ENCODE data around the gene CTAG1A.

CTAG1A gene

GRCh38 chrX:154595559-154596249 lies 10.8 kb downstream of the CTAG1A start:
- no peak overlapping the region for H2BK120ac ChIP-seq (ENCODE audit: low read depth, low read length)
- no peak overlapping the region for H3K18ac ChIP-seq (ENCODE audit: low read depth in 1 of 2, low read length in 2 of 2)
- no peaks in the 10 kb centered on the region for H3K36me3 ChIP-seq (ENCODE audit: control insufficient read depth in 1 of 2, insufficient read depth in 2 of 2, low read depth in 1 of 2, low read length in 2 of 2)
- H3K9ac ChIP-seq (ENCODE audit: low read length), result no peak overlapping the region
- no peaks in the 10 kb centered on the region for H3K79me1 ChIP-seq (replicated peaks; ENCODE audit: low read length, poor library complexity, severe bottlenecking)
- DNase-seq, result peak; percentile 3
- no peak overlapping the region for H4K91ac ChIP-seq (ENCODE audit: low read length)
- H3K4me2 ChIP-seq (ENCODE audit: low read length, poor library complexity, severe bottlenecking), result no peak overlapping the region
- no peak overlapping the region for H2BK12ac ChIP-seq (ENCODE audit: low read length in 2 of 2)
- no peak overlapping the region for H3K23ac ChIP-seq (ENCODE audit: low read length in 2 of 2)
- H3K4me1 ChIP-seq (ENCODE audit: control insufficient read depth, insufficient read depth, low read depth, low read length), result peaks cover 14% of the 10 kb centered on the region
- H4K8ac ChIP-seq (ENCODE audit: low read length), result no peak overlapping the region
- H2BK15ac ChIP-seq (ENCODE audit: low read depth, poor library complexity, severe bottlenecking), result no peak overlapping the region
- no peak overlapping the region for H3K4ac ChIP-seq (ENCODE audit: low read depth in 1 of 2, low read length in 2 of 2)
- no peak overlapping the region for H2BK5ac ChIP-seq (ENCODE audit: low read depth, low read length, poor library complexity, severe bottlenecking)
- peak overlapping the region; percentile 71 for H3K27ac ChIP-seq (ENCODE audit: low read length, poor library complexity, severe bottlenecking)
- peaks cover 10 to 62% of the 10 kb centered on the region in 2 experiments for H3K27me3 ChIP-seq (ENCODE audit: control insufficient read depth in 1 of 2, insufficient read depth in 1 of 2, low read length in 2 of 2)
- no peak overlapping the region for H2AK5ac ChIP-seq (ENCODE audit: low read length, severe bottlenecking)
- 50% methylated on average over 1 of the region's 2 CpGs for WGBS
- H3K14ac ChIP-seq (ENCODE audit: low read length in 2 of 2), result no peak overlapping the region
- H3K4me3 ChIP-seq (ENCODE audit: insufficient read depth in 1 of 2, low read depth in 1 of 2, low read length in 2 of 2), result no peak overlapping the region
- no peak overlapping the region for H2AFZ ChIP-seq (ENCODE audit: low read depth, low read length)
- H3K9me3 ChIP-seq (ENCODE audit: control insufficient read depth, low read length), result peaks cover 2% of the 10 kb centered on the region

GRCh38 chrX:154596290-154596929 lies 11.5 kb downstream of the CTAG1A start:
- Histone ChIP-seq H2BK5ac (ENCODE audit: low read depth, low read length, poor library complexity, severe bottlenecking) (no peak overlapping the region), H3K4me2 (ENCODE audit: low read length, poor library complexity, severe bottlenecking) (no peak overlapping the region), H3K4me1 (ENCODE audit: control insufficient read depth, insufficient read depth, low read depth, low read length) (peaks cover 19% of the 10 kb centered on the region), H3K14ac (ENCODE audit: low read length in 2 of 2) (no peak overlapping the region), H3K79me1 (replicated peaks; ENCODE audit: low read length, poor library complexity, severe bottlenecking) (no peaks in the 10 kb centered on the region), H2BK15ac (ENCODE audit: low read depth, poor library complexity, severe bottlenecking) (no peak overlapping the region), H3K27me3 (ENCODE audit: control insufficient read depth in 1 of 2, insufficient read depth in 1 of 2, low read length in 2 of 2) (peaks cover 10 to 62% of the 10 kb centered on the region in 2 experiments), H4K8ac (ENCODE audit: low read length) (no peak overlapping the region), H3K9me3 (ENCODE audit: control insufficient read depth, low read length) (peaks cover 2% of the 10 kb centered on the region), H4K91ac (ENCODE audit: low read length) (no peak overlapping the region), H3K9ac (ENCODE audit: low read length) (no peak overlapping the region), H2BK12ac (ENCODE audit: low read length in 2 of 2) (no peak overlapping the region), H3K36me3 (ENCODE audit: control insufficient read depth in 1 of 2, insufficient read depth in 2 of 2, low read depth in 1 of 2, low read length in 2 of 2) (no peaks in the 10 kb centered on the region), H3K4me3 (ENCODE audit: insufficient read depth in 1 of 2, low read depth in 1 of 2, low read length in 2 of 2) (no peak overlapping the region), H3K27ac (ENCODE audit: low read length, poor library complexity, severe bottlenecking) (peak overlapping the region; percentile 83), H2AK5ac (ENCODE audit: low read length, severe bottlenecking) (no peak overlapping the region), H2AFZ (ENCODE audit: low read depth, low read length) (no peak overlapping the region), H2BK120ac (ENCODE audit: low read depth, low read length) (no peak overlapping the region), H3K18ac (ENCODE audit: low read depth in 1 of 2, low read length in 2 of 2) (peak overlapping the region in 1 of 2 experiments; percentile 2), H3K4ac (ENCODE audit: low read depth in 1 of 2, low read length in 2 of 2) (no peak overlapping the region), H3K23ac (ENCODE audit: low read length in 2 of 2) (no peak overlapping the region)
- peak; percentile 31 for DNase-seq
- 0% methylated on average over 1 of the region's 3 CpGs for WGBS

DNA sequence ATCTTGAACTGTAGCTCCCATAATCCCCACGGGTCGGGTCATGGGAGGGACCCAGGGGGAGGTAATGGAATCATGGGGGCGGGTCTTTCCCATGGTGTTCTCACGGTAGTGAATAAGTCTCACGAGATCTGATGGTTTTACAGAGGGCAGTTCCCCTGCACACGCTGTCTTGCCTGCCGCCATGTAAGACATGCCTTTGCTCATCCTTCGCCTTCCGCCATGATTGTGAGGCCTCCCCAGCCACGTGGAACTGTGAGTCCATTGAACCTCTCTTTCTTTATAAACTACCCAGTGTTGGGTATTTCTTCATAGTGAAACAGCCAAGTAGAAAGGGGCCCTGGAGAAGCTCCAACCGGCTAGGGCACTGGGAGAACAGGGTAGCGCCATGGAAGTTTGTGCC lies 12.3 kb downstream of the CTAG1A start:
- Histone ChIP-seq H2BK12ac (ENCODE audit: low read length in 2 of 2) (no peak overlapping the region), H3K79me1 (replicated peaks; ENCODE audit: low read length, poor library complexity, severe bottlenecking) (no peaks in the 10 kb centered on the region), H3K4ac (ENCODE audit: low read depth in 1 of 2, low read length in 2 of 2) (no peak overlapping the region), H3K27me3 (ENCODE audit: control insufficient read depth in 1 of 2, insufficient read depth in 1 of 2, low read length in 2 of 2) (peaks cover 10 to 57% of the 10 kb centered on the region in 2 experiments), H2BK120ac (ENCODE audit: low read depth, low read length) (no peak overlapping the region), H4K8ac (ENCODE audit: low read length) (no peak overlapping the region), H2AFZ (ENCODE audit: low read depth, low read length) (no peak overlapping the region), H3K36me3 (ENCODE audit: control insufficient read depth in 1 of 2, insufficient read depth in 2 of 2, low read depth in 1 of 2, low read length in 2 of 2) (no peaks in the 10 kb centered on the region), H3K4me3 (ENCODE audit: insufficient read depth in 1 of 2, low read depth in 1 of 2, low read length in 2 of 2) (no peak overlapping the region), H4K91ac (ENCODE audit: low read length) (no peak overlapping the region), H3K9me3 (ENCODE audit: control insufficient read depth, low read length) (peaks cover 2% of the 10 kb centered on the region), H3K4me1 (ENCODE audit: control insufficient read depth, insufficient read depth, low read depth, low read length) (peaks cover 19% of the 10 kb centered on the region), H3K9ac (ENCODE audit: low read length) (no peak overlapping the region), H3K27ac (ENCODE audit: low read length, poor library complexity, severe bottlenecking) (no peak overlapping the region), H2AK5ac (ENCODE audit: low read length, severe bottlenecking) (no peak overlapping the region), H3K14ac (ENCODE audit: low read length in 2 of 2) (no peak overlapping the region), H3K18ac (ENCODE audit: low read depth in 1 of 2, low read length in 2 of 2) (no peak overlapping the region), H3K4me2 (ENCODE audit: low read length, poor library complexity, severe bottlenecking) (no peak overlapping the region), H2BK5ac (ENCODE audit: low read depth, low read length, poor library complexity, severe bottlenecking) (no peak overlapping the region), H2BK15ac (ENCODE audit: low read depth, poor library complexity, severe bottlenecking) (no peak overlapping the region), H3K23ac (ENCODE audit: low read length in 2 of 2) (no peak overlapping the region)
- DNase-seq, result no peak
- 99% methylated on average over 9 of the region's 12 CpGs for WGBS

GRCh38 chrX:154598656-154599055 lies 13.7 kb downstream of the CTAG1A start:
- no peak overlapping the region for H2BK15ac ChIP-seq (ENCODE audit: low read depth, poor library complexity, severe bottlenecking)
- no peak overlapping the region for H3K4me3 ChIP-seq (ENCODE audit: insufficient read depth in 1 of 2, low read depth in 1 of 2, low read length in 2 of 2)
- H3K18ac ChIP-seq (ENCODE audit: low read depth in 1 of 2, low read length in 2 of 2), result no peak overlapping the region
- no peak for DNase-seq
- peaks cover 2% of the 10 kb centered on the region for H3K9me3 ChIP-seq (ENCODE audit: control insufficient read depth, low read length)
- H2AK5ac ChIP-seq (ENCODE audit: low read length, severe bottlenecking), result no peak overlapping the region
- no peak overlapping the region for H2BK5ac ChIP-seq (ENCODE audit: low read depth, low read length, poor library complexity, severe bottlenecking)
- peaks cover 4 to 48% of the 10 kb centered on the region in 2 experiments for H3K27me3 ChIP-seq (ENCODE audit: control insufficient read depth in 1 of 2, insufficient read depth in 1 of 2, low read length in 2 of 2)
- no peak overlapping the region for H2AFZ ChIP-seq (ENCODE audit: low read depth, low read length)
- H3K27ac ChIP-seq (ENCODE audit: low read length, poor library complexity, severe bottlenecking), result no peak overlapping the region
- H2BK120ac ChIP-seq (ENCODE audit: low read depth, low read length), result no peak overlapping the region
- no peak overlapping the region for H3K4ac ChIP-seq (ENCODE audit: low read depth in 1 of 2, low read length in 2 of 2)
- no peak overlapping the region for H3K9ac ChIP-seq (ENCODE audit: low read length)
- no peak overlapping the region for H3K14ac ChIP-seq (ENCODE audit: low read length in 2 of 2)
- no peaks in the 10 kb centered on the region for H3K79me1 ChIP-seq (replicated peaks; ENCODE audit: low read length, poor library complexity, severe bottlenecking)
- no peak overlapping the region for H4K8ac ChIP-seq (ENCODE audit: low read length)
- no peak overlapping the region for H4K91ac ChIP-seq (ENCODE audit: low read length)
- H3K4me1 ChIP-seq (ENCODE audit: control insufficient read depth, insufficient read depth, low read depth, low read length), result peaks cover 24% of the 10 kb centered on the region
- H2BK12ac ChIP-seq (ENCODE audit: low read length in 2 of 2), result no peak overlapping the region
- no peak overlapping the region for H3K4me2 ChIP-seq (ENCODE audit: low read length, poor library complexity, severe bottlenecking)
- H3K23ac ChIP-seq (ENCODE audit: low read length in 2 of 2), result no peak overlapping the region
- WGBS, result 82% methylated on average over 4 of the region's 8 CpGs
- no peaks in the 10 kb centered on the region for H3K36me3 ChIP-seq (ENCODE audit: control insufficient read depth in 1 of 2, insufficient read depth in 2 of 2, low read depth in 1 of 2, low read length in 2 of 2)

All from mesenchymal stem cell (in vitro differentiated cells and primary cell).